Stimulated activated CD8-positive, alpha-beta memory T cell treated with anti-CD3 and anti-CD28 coated beads, Interleukin-15, amount 100 ng/mL, for 24 hours (primary cell): ENCODE data around the gene PDIK1L.

Source experiments
- DNase-seq: peaks from one replicate; pipeline ENCODE4 v3.0.0-alpha.2; 2020; ENCODE audit warnings: low read depth

Gene PDIK1L

DNA sequence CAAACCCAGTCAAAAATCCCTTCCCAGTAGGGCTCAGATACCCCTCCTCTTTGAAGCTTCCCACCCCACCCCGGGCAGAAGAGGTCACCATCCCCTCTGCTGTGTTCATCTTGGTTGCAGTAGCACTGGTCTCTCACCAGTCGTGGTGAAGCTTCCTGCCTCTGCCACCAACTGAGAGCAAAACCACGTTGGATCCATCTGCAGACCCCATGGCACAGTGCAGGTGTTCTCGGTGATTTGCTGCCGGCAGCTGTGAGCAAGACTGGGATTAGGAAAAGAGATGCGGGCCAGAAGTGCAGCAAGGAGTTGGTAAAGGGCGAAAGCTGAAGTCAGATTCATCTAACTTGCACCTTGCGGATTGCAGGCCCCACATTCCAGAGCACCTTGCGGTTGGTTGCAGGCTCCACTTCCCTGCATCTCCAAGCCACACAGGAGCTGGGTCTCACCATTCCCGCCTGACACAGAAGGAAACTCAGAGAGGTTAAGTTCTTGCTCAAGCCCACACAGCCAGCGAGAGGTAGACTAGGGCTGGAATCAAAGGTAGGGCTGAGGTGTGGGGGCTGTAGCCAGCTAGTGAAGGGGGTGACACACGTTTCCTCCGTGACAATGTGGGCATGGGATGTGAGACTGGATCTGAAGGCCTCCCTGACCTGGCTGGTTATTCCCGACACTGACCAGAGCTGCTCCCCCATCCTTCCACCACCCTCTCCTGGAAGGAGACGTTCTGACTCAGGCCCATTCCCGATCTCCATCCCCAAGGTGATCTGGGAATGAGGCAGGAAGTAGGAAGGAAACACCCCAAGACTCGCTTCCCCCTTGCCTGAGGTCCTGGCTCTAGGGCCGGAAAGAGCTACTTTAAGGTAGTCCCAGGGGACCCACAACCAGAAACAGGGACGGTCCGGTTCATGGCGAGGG, 44.0 kb downstream of the PDIK1L start:
- DNase-seq: no peak

DNA sequence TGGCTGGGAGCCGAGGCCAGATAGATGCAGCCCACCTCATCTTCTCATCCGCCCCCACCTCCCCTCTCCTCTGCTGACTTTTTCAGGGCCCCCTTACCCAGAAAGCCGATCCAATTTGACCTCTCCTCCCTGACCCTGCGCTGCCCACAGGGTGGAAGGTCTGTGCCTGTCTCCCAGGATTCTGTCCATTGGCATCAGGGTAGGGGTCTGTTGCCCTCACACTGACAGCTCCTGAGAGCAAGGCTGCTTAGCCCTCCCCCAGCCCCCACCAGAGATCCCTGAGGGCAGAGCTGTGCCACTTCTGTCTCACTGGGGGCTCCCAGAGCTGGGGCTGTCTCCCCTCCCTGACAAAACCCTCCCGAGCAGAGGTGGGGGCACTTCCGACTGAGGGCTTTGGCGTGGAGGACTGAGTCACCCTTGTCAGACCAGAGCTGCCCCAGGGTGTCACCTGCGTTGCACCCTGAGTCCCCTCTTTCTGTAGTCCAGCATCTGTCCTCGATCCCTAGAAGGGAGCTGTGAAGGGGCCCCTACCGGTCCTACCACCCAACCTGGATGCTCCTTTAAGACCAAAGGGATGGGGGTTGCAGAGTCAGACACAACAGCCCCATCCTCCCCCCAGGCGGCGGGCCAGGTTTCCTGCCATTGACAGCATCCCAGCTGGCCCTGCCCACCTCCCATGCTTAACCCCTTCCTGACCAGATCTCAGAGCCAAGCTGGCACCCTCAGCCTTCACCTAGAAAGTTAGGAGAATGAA, 44.8 kb downstream of the PDIK1L start:
- DNase-seq: no peak

DNA sequence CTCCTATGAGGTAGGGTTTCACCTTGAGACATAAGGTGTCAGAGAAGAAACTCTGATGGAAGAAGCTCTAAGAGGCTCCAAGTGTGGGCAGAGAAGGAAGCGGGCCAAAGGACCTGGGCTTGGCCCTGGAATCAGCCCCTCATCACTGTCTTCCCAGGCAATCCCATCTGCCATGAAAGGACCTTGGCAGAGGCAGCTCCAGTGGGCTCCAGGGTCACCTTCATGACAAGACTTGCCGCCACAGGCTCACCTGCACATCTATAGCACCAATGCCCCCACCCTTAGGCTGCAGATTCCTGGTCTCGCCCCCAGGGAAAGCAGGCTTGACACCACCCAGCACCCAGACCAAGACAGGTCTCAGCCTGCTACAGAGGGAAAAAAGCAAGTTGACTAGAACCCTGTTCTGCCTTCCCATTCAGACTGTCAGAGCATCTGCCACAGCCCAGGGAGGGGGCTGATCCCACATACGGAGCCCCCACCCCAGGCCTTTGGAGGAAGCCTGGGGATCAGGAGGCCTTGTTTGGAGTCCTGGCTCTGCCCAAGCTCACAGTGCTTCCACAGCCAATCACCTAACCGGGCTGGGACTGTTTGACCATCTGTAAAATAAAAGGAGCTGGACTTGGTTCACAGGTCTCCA, 46.8 kb downstream of the PDIK1L start:
- DNase-seq: no peak

DNA sequence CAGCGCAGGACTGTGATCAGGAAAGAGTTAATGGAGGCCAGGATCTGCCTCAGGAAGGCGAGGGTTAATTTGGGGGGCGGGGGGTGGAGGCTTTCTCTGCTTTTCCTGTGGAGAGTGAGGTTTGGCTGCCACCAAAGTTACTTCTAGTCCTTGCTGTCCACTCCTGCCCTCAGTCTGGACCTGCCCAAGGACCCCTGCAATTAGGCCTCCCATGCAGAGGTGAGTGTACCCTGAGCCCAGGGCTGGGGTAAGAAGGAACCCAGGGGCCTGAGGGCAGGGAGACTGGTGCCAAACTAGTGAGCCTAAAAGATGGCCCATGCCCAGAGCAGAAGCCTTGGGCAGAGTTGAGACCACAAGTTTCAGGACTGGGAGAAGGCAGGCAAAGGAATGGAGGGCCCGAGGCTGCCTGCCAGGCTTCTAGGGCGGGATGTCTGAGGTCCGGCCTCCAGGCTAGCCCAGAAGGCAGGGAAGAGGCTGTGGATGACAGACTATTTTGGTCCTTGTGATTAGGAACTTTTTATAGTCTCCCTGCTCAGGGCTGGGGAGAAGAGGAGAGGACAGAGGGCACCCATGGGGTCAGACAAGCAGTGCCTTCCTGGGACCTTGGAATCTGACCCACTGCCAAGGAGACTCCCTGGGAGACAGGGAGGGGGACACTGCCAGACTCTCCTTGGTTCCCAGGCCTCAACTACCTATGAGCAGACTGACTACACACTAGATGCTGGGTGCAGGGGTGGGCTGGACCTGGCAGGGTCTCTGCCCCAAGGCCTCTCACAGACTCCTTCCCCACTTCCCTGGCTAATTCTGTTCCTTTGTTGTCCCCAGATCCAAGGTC, 47.5 kb downstream of the PDIK1L start, which contains the start of gene FAM110D:
FAM110D (plus strand) TSS at position 172 of the 835 bp plus-strand sequence. CDS start 2,213 bp downstream, outside the sequence.
- no peak for DNase-seq

DNA sequence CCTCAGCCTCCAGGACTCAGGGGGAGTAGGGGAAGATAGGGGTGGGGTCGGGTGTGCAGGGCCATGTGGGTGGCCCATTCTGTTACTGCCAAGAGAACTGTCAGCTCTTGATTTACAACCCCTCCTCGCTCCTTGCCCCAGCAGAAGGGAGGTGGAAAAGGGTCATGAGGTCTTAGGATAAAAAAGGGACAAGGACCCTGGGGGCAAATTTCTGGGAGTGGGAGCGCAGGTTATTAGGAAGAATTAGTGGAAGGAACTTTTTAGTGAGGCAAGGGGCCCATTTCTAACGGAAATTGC, 48.1 kb downstream of the PDIK1L start:
- no peak for DNase-seq

DNA sequence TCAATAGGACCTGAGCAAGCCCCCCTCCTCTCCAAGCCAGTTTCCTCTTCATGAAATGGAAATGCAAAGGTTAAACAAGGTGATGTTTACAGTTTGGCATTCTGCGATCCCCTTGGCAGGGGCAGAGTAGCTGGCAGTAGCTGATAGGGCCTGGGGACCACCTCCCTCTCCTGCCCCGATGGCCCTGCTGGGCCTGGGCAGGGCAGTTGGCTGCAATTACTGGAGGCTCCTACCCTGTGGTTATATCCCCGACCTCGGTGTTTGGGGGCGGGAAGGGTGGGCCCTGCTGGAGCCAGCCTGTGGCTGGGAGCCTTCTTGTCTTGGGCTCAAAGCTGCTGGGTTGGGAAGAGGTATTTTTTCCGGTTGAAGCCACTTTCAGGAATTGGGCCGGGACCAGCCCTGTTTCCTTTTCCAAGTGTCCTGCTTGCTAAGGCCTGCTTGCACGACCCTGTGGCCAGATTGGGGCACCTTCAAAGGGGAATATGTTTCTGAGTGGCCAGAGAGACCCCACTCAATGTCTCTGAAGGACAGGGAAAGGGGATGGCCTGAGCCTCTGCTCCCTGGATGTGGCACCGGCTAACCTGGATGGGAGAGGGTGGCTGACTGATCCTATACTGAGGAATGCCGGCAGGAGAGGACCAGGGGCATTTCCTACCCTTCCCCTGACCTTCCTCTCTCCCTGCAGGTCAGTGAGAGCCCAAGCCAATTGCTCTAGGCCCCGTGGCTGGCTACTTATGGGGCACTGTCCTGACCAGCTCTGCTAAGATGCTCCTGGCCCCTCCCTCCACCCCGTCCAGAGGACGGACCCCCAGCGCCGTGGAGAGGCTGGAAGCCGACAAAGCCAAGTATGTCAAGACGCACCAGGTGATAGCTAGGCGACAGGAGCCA, 49.1 kb downstream of the PDIK1L start:
- no peak for DNase-seq

DNA sequence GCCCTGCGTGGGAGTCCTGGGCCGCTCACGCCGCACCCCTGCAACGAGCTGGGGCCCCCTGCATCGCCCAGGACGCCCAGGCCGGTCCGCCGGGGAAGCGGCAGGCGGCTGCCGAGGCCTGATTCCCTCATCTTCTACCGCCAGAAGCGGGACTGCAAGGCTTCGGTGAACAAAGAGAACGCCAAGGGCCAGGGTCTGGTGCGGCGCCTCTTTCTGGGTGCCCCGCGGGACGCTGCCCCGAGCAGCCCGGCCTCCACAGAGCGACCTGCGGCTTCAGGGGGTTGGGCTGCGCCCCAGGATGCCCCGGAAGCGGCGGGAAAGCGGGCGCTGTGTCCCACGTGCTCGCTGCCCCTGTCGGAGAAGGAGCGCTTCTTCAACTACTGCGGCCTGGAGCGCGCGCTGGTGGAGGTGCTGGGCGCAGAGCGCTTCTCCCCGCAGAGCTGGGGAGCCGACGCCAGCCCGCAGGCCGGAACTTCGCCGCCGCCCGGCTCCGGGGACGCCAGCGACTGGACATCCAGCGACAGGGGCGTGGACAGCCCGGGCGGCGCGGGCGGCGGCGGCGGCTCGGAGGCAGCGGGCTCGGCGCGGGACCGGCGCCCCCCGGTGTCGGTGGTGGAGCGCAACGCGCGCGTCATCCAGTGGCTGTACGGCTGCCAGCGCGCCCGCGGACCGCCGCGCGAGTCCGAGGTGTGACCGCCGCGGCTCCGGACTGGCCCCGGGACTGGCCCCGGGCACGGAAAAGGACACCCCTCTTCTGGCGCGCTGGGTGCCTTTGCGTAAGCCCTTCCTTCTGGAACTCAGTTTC, 50.0 kb downstream of the PDIK1L start:
- DNase-seq: no peak

DNA sequence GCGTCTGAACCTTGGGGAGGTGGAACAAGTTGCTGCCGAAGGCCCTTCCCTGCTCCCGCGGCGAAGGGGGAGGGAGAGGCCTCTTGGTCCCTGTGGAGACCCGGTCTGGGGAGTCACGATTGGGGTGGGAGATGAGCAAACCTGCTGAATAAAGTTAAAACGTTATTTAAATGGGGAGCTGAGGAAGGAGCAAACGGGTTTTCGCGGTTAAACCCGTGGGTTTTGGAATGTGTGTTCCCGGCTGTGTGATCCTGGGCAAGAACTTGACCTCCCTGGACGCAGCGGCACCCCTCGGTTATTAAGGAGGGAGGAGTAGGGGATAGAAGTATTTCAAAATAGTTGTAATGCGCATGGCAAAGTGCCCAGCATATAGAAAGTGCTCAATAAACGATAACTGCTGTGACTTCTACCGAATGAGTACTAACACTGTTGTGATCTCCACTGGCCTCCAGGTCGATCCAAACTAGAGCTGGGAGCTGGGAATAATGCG, 50.6 kb downstream of the PDIK1L start:
- no peak for DNase-seq

DNA sequence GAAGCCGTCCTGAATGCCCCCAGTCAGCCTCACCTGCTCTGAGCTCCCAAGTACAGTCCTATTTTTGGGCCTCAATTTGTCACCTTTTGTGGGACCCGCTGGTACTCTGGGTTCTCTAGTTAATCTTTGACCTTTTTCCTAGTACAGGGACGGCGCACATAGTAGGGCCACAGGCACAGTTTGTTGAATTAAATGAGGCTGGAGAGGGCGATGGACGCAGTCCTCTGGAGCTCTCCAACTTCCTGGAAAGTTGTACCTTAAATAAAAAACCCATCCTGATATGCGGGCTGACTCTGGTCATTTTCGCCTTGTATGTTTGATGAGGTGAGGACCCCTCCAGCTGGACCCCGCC, 52.0 kb downstream of the PDIK1L start:
- DNase-seq: no peak

DNA sequence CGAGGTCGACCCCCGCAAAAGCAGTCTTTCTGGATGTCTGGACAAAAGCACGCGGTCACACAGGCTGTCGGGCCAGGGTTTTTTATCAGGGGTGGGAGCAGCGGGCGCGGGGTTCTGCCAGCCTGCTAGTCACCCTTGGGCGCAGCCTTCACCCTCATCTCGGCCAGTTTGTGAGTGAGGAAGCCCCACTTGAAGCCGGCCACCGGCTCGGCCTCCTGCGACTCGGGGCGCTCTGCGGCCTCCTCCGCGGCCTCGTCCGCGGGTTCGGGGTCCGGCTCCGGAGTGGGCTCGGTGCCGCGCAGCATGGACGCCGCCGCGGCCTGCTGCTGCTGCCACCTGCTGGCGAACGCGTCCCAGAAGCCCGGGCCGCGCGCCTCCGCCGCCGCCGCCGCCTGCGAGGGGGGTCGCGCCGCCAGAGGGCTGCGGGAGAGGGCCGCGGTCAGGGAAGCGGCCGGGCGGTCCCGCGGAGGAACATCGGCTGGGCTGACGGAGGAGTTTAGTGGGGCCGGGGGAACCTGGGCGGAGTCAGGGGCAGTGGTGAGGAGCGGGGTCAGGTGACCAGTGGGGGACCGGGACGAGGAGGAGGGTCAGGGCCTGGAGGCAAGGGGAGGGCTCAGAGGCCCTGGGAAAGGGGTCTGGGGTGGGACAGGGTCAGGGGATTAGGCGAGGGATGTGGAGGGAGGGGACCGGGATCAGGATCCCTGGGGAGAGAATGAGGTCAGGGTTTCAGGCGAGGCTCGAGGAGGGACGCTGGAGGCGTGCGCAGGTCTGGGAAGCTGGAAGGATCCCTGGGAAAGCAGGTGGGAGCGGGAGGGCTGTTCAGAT, 52.6 kb downstream of the PDIK1L start:
- peak; percentile 22 for DNase-seq

DNA sequence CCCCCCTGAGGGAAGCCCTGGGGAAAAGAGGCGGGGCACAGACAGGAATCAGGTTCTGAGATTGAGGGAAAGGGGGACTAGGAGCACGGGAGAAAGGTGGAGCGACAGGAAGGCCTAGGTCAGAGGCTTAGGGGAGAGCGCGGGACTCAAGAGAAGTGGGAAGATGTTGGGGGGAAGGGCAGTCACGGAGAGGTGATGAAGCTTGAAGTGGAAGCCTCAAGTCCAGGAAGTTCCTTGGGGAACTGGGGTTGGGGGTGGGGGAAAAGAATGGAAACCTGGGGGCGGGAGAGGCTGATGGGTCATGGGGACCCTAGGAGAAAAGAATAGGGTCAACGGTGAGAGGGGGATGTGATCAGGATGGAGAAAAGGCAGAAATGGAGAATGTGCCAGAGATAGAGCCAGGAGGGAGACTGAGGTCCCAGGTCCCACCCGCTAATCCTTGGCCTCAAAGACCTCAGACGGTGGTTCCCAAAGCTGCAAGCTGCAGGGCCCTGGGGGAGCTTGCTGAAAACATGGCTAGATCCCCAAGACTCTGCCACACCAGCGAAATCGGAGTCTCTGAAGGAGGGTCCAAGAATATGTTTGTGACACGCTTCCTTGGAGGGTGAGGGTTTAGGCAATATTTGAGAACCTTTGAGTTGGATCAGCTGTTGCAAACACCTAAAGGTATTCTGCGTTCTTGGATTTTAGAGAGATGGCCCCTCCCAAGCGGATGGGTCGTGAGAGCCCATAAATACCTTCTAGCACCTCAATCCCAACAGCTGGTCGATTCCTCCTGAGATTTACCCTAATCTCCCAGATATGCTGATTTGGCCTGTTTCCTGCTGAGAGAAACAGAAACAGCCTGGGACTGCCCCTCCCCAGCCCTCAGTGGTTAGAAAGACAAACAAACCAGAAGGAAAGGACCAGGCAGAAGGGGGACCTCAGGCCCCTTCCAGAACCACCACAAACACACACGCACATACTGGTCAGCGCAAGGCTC, 53.5 kb downstream of the PDIK1L start:
- DNase-seq: no peak

DNA sequence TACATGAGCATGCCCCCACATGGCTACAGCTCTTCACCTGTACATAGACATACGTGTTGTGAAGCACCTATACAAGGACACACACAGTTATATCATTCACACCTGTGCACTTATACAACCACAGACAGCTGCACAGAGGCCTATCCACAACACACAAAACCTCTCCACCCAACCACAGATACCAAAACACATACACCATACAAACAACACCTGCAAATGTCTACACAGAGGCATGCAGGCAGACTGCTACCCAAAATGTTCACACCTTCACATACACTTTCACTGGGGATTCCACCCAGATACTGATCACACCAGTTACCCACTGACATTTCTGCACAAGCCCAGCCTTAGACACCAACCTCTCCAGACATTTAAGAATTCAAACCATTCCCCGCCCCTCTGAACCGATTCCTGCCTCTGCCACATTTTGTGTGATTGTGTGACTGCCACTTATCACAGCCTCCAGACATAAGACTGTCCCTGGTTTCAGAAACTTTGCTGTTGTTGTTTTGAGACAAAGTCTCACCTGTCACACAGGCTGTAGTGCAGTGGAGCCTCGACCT, 55.2 kb downstream of the PDIK1L start:
- no peak for DNase-seq

DNA sequence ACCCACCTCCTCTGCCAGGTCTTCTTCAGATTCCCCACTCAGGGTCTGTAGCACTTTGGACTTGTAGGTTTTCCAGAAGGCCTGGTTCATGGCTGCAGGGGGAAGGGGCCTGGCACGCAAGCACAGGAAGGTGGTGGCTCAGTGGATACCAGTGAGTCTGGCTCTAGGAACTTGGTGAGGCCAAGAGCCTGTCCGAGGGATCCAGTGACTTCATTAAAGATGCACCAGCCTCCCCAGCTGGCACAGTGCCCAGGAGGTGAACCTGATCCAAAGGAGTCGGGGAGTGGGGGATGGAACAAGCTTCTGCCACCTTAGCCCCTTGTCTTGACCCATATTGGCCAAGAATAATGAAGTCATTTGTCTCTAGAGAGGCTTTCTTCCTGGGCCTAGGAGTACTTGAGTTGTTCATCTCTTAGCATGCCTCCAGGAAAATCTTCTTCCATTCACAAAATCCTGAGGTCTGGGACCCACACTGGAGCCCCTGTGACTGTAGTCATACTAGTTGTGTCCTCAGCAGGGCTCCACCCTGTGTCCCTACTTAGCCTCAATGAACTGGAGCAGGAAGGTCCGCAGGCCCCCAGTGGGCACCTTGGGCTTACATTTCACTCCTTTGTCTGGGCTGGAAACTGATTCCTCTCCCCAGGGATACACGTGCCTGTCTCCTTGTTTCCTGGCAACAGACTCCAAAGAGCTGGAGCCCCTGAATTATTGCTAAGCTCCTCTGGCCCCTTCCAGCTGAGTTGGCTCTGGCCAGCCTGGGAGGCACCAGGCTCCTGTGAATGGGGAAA, 57.0 kb downstream of the PDIK1L start, which contains the start of gene C1orf232:
C1orf232 (minus strand) TSS at position 554 of the 788 bp plus-strand sequence; CDS start at position 90, 464 bp downstream.
- no peak for DNase-seq

DNA sequence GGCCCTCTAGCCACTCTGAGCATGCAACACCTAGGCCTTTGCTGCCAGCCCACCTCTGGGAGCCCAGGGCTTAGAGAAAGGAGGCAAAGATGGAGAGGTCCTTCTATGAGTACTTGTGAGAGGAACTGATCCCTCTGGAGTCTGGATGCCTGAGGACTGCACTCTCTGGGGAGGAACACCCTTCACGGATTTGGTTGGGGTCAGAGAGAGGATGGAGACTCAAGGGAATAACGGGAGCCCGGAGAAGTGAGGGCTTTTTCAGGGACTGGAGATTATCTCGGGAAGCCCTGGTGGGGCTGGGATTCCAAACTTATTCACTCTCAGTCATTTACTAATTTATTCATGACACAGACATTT, 57.6 kb downstream of the PDIK1L start:
- no peak for DNase-seq

DNA sequence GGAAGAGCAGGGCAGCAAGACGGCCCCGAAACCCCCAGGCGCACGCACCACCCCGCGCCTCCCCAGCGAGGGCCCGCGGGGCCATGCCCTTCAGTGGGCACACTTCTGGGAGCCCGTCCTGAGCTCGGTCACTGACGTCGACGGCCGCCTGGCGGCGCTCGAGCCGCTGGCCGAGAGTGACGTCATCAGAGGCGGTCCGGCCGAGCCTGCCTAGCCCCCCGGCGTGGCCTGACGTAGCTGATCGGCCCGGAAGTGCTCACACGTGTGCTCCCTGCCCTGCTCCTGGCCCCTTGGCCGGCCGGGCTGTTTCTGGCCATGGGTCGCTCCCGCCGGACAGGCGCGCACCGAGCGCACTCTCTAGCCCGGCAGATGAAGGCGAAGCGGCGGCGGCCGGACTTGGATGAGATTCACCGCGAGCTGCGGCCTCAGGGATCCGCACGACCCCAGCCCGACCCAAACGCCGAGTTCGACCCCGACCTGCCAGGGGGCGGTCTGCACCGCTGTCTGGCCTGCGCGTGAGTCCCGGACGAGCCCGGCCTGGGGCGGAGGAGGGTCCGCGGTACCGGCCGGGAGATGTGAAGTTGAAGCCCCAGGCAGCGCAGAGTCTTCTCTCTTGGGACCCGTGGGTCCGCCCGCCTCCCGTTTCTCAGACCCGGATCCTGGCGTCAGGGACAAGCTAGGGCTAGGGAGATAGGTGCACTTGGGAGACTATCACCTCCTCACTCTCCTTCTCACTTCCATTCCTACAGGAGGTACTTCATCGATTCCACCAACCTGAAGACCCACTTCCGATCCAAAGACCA, 58.2 kb downstream of the PDIK1L start, which contains the start of gene ZNF593:
ZNF593 (plus strand) TSS at position 240 of the 803 bp plus-strand sequence; CDS start at position 316, 76 bp downstream.
- DNase-seq: peak; percentile 76

DNA sequence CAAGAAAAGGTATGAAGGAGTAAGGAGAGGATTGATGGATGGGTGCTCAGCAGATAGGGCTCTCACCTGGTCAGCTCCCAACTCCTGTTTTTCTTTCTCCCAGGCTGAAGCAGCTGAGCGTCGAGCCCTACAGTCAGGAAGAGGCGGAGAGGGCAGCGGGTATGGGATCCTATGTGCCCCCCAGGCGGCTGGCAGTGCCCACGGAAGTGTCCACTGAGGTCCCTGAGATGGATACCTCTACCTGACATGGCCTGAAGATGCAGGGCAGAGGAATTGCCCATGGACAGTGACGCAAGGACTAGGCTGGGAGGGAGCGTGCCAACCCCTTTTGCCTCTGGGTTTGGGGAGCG, 58.8 kb downstream of the PDIK1L start:
- no peak for DNase-seq
